C4-2B (cell line): Measurements from ENCODE around the gene CLIP3.

Source experiments
- H3K27ac ChIP-seq: fragments of 450-650 bp; 2 replicates; pipeline ENCODE4 v1.5.1; 2017
- CTCF ChIP-seq: fragments of 450-650 bp; conservative IDR thresholded peaks from 2 replicates; pipeline ENCODE4 v1.5.1; 2017; ENCODE audit warnings: mild to moderate bottlenecking
- ZFX ChIP-seq: fragments of 450-650 bp; IDR thresholded peaks from 2 replicates; pipeline ENCODE4 v1.6.1; 2017

CLIP3 gene

GRCh38 chr19:36026091-36026876 lies 6.4 kb downstream of the CLIP3 start:
- no peak overlapping the region for H3K27ac ChIP-seq
- no peak for TF ChIP-seq CTCF

GRCh38 chr19:36025541-36025940 lies 7.1 kb downstream of the CLIP3 start:
- no peak overlapping the region for H3K27ac ChIP-seq
- no peak for TF ChIP-seq CTCF
- no peak for TF ChIP-seq ZFX

GRCh38 chr19:36023432-36023831 lies 9.2 kb downstream of the CLIP3 start:
- no peak for TF ChIP-seq CTCF
- TF ChIP-seq ZFX = no peak

GRCh38 chr19:36019061-36019670 lies 13.5 kb downstream of the CLIP3 start:
- no peak overlapping the region for H3K27ac ChIP-seq
- TF ChIP-seq ZFX (no peak), CTCF (no peak)

More at GRCh38 chr19:36023432-36023831, 9.2 kb downstream of the CLIP3 start:
- H3K27ac ChIP-seq = no peak overlapping the region

GRCh38 chr19:36014012-36014924 lies 18.4 kb downstream of the CLIP3 start, which contains the start of gene ALKBH6:
Gene ALKBH6, minus strand, starts transcription at chr19:36014213. Its CDS starts 816 bp downstream, at chr19:36013397.
- peak within 1 kb of the TSS; percentile 80 for H3K27ac ChIP-seq
- TF ChIP-seq CTCF (no peak), ZFX (no peak)

- no peak for TF ChIP-seq CTCF
- no peak for TF ChIP-seq ZFX
- H3K27ac ChIP-seq = peak overlapping the region; percentile 80
These were observed 19.2 kb downstream of the CLIP3 start for GRCh38 chr19:36013280-36014011.
